Fibroblast of lung (primary cell): Measurements from ENCODE around the gene KRABD2.

ENCODE experiments used
- DNase-seq, 2 donors: peaks; one replicate each; pipeline versions ENCODE4 v3.0.0 to v3.0.0-alpha.2; 2010; ENCODE audit warnings: low read depth in 2 of 2
- H2AFZ ChIP-seq: 2 replicates; pipeline ENCODE4 v1.5.1; 2012; ENCODE audit warnings: low read length, control low read depth, inconsistent platforms
- H3K27ac ChIP-seq: 2 replicates; pipeline ENCODE4 v1.5.1; 2011; ENCODE audit warnings: low read length, control low read depth; ENCODE audit not compliant: insufficient read depth
- H3K27me3 ChIP-seq: 2 replicates; pipeline ENCODE4 v1.5.1; 2011; ENCODE audit warnings: mild to moderate bottlenecking, low read length; ENCODE audit not compliant: control insufficient read depth, insufficient read depth
- H3K36me3 ChIP-seq: 2 replicates; pipeline ENCODE4 v1.5.1; 2011; ENCODE audit warnings: low read length; ENCODE audit not compliant: control insufficient read depth, insufficient read depth
- H3K4me1 ChIP-seq: 2 replicates; pipeline ENCODE4 v1.5.1; 2011; ENCODE audit warnings: low read length; ENCODE audit not compliant: control insufficient read depth, insufficient read depth; ENCODE audit errors: extremely low read depth
- H3K4me2 ChIP-seq: 2 replicates; pipeline ENCODE4 v1.5.1; 2011; ENCODE audit warnings: low read length, control low read depth; ENCODE audit not compliant: insufficient read depth; ENCODE audit errors: extremely low read depth
- H3K4me3 ChIP-seq, 4 experiments: fragments of 200-600 bp in 1 of 4; sonication (generic) in 1 of 4; replicated peaks in 1 of 4; 2 replicates each; pipeline ENCODE4 v1.5.1; 2011 to 2016; ENCODE audit warnings: low read length in 4 of 4, low read depth in 3 of 4, mild to moderate bottlenecking in 3 of 4, control low read depth in 2 of 4, inconsistent platforms in 1 of 4, mixed read lengths in 1 of 4; ENCODE audit not compliant: insufficient read depth in 1 of 4; ENCODE audit errors: control extremely low read depth in 1 of 4
- H3K79me2 ChIP-seq: 2 replicates; pipeline ENCODE4 v1.5.1; 2012; ENCODE audit warnings: mild to moderate bottlenecking, low read length, inconsistent platforms; ENCODE audit not compliant: control insufficient read depth, insufficient read depth
- H3K9ac ChIP-seq: 2 replicates; pipeline ENCODE4 v1.5.1; 2011; ENCODE audit warnings: mild to moderate bottlenecking, low read length, control low read depth; ENCODE audit not compliant: insufficient read depth
- H3K9me3 ChIP-seq: 2 replicates; pipeline ENCODE4 v1.5.1; 2012; ENCODE audit warnings: low read depth, low read length; ENCODE audit not compliant: control insufficient read depth, insufficient read depth
- H4K20me1 ChIP-seq: 2 replicates; pipeline ENCODE4 v1.5.1; 2011; ENCODE audit warnings: low read length; ENCODE audit not compliant: control insufficient read depth, insufficient read depth; ENCODE audit errors: extremely low read depth
- EZH2 ChIP-seq: IDR thresholded peaks from 2 replicates; pipeline ENCODE4 v1.5.1; 2012; ENCODE audit warnings: low read length, control low read depth, mild to moderate bottlenecking; ENCODE audit errors: missing control alignments
- TF ChIP-seq, protein P1 (sequence below), 2 donors: IDR thresholded peaks in 1 of 2; conservative IDR thresholded peaks in 1 of 2; 1 replicate in 1 of 2; 2 replicates in 1 of 2; pipeline ENCODE4 v1.5.1; 2011 to 2012; ENCODE audit warnings: low read length in 2 of 2, control low read depth in 1 of 2, inconsistent platforms in 1 of 2, low read depth in 1 of 2, mild to moderate bottlenecking in 1 of 2

The KRABD2 gene

DNA sequence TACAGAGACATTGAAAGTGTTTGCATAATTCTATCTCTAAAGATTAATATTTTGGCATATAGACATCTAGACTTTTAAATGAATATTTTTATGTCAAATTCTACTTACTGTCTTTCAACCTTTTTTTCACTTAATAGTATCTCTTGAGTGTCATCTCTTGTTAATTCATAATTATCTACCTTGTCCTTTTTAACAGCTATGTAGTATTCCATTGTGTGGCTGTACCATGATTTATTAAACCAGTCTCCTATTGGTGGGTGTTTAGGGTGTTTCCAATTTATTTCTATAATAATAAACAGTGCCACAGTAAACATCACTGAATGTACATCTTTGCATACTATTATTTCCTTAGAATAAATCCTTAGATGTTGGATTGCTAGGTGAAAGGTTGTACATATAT, 37.4 kb upstream of the KRABD2 start:
- no peak overlapping the region for H2AFZ ChIP-seq
- peaks cover 2% of the 10 kb centered on the region for H3K4me1 ChIP-seq
- no peak overlapping the region for H3K9ac ChIP-seq
- H3K4me2 ChIP-seq: no peak overlapping the region
- no peak for DNase-seq
- TF ChIP-seq EZH2: no peak
- TF ChIP-seq, protein P1, sequence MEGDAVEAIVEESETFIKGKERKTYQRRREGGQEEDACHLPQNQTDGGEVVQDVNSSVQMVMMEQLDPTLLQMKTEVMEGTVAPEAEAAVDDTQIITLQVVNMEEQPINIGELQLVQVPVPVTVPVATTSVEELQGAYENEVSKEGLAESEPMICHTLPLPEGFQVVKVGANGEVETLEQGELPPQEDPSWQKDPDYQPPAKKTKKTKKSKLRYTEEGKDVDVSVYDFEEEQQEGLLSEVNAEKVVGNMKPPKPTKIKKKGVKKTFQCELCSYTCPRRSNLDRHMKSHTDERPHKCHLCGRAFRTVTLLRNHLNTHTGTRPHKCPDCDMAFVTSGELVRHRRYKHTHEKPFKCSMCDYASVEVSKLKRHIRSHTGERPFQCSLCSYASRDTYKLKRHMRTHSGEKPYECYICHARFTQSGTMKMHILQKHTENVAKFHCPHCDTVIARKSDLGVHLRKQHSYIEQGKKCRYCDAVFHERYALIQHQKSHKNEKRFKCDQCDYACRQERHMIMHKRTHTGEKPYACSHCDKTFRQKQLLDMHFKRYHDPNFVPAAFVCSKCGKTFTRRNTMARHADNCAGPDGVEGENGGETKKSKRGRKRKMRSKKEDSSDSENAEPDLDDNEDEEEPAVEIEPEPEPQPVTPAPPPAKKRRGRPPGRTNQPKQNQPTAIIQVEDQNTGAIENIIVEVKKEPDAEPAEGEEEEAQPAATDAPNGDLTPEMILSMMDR (conservative IDR thresholded peaks at IDR 0.05 in 1 of 2, IDR thresholded peaks at IDR 0.05 in 1 of 2; ENCODE audit: low read depth in 1 of 2, low read length in 2 of 2): no peak
- H4K20me1 ChIP-seq: no peaks in the 10 kb centered on the region
- H3K36me3 ChIP-seq: no peaks in the 10 kb centered on the region
- H3K9me3 ChIP-seq: no peaks in the 10 kb centered on the region
- no peak overlapping the region for H3K4me3 ChIP-seq
- no peak overlapping the region for H3K27ac ChIP-seq
- peaks cover 9% of the 10 kb centered on the region for H3K27me3 ChIP-seq
- no peaks in the 10 kb centered on the region for H3K79me2 ChIP-seq

DNA sequence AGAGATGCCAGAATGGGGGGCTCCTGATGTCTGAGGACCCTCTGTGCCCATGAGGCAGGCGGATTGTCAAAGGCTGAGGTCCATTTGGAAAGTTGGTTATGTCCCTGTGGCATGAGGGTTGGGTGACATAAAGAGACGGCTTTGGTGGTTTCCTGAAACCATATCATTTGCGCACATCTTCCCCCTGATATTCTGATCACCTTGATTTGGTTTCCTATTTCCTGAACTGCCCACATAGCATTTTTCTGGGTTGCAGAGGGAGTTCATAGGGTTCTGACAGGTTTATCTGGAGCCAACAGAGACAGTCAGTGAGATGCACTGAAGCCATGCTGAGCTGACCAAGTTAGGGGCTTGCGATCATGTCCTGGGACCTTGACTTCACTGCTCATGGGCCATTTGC, 36.8 kb upstream of the KRABD2 start:
- Histone ChIP-seq H3K36me3 (no peaks in the 10 kb centered on the region), H3K4me2 (no peak overlapping the region), H3K9me3 (no peaks in the 10 kb centered on the region), H3K4me1 (peaks cover 2% of the 10 kb centered on the region), H3K27ac (no peak overlapping the region), H3K4me3 (no peak overlapping the region), H4K20me1 (no peaks in the 10 kb centered on the region), H3K79me2 (no peaks in the 10 kb centered on the region), H3K27me3 (peaks cover 9% of the 10 kb centered on the region), H2AFZ (no peak overlapping the region), H3K9ac (no peak overlapping the region)
- TF ChIP-seq EZH2: no peak
- TF ChIP-seq, protein P1 (conservative IDR thresholded peaks at IDR 0.05 in 1 of 2, IDR thresholded peaks at IDR 0.05 in 1 of 2; ENCODE audit: low read depth in 1 of 2, low read length in 2 of 2): no peak
- no peak for DNase-seq

DNA sequence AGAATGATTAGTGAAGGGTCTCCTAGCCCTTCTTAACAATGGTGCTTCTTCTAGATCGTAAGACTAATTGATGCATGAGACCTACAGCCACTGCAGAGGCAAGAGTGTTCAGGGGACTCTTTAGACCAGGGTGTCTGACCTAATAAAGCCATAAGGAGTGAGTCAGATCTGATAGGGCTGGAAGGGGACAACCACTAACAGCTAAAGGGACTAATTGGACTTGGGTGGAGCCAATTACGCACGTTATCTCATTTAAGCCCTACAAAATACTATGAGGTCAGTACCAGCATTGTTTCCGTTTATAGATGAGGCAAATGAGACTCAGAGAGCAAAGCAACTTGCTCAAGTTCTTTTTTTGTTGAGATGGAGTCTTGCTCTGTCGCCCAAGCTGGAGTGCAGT, 35.6 kb upstream of the KRABD2 start:
- H3K9me3 ChIP-seq: no peaks in the 10 kb centered on the region
- H3K4me2 ChIP-seq: no peak overlapping the region
- no peak overlapping the region for H3K9ac ChIP-seq
- no peak overlapping the region for H2AFZ ChIP-seq
- no peak overlapping the region for H3K4me3 ChIP-seq
- H3K4me1 ChIP-seq: peaks cover 2% of the 10 kb centered on the region
- no peak overlapping the region for H3K27ac ChIP-seq
- no peak for TF ChIP-seq EZH2
- TF ChIP-seq, protein P1 (conservative IDR thresholded peaks at IDR 0.05 in 1 of 2, IDR thresholded peaks at IDR 0.05 in 1 of 2; ENCODE audit: low read depth in 1 of 2, low read length in 2 of 2): no peak
- DNase-seq: no peak
- H3K79me2 ChIP-seq: no peaks in the 10 kb centered on the region
- peaks cover 2% of the 10 kb centered on the region for H3K27me3 ChIP-seq
- H3K36me3 ChIP-seq: no peaks in the 10 kb centered on the region
- H4K20me1 ChIP-seq: no peaks in the 10 kb centered on the region
